NOMO-1 treated with DMSO at 0.1 percent for 48 hours (cell line): ENCODE results near the gene KCNN1.
A peak's percentile ranks its signal among the peaks of the same experiment; 100 is the strongest.
"Not testable (repeated sequence)": the region's sequence is repeated elsewhere in the genome, so short reads cannot be mapped to it uniquely, and the experiment has no call there.

Source experiments
- DNase-seq: peaks from one replicate; lab custom pipeline; 2025; ENCODE audit not compliant: unreplicated experiment; lab: John Stamatoyannopoulos, UW

The KCNN1 gene

DNA sequence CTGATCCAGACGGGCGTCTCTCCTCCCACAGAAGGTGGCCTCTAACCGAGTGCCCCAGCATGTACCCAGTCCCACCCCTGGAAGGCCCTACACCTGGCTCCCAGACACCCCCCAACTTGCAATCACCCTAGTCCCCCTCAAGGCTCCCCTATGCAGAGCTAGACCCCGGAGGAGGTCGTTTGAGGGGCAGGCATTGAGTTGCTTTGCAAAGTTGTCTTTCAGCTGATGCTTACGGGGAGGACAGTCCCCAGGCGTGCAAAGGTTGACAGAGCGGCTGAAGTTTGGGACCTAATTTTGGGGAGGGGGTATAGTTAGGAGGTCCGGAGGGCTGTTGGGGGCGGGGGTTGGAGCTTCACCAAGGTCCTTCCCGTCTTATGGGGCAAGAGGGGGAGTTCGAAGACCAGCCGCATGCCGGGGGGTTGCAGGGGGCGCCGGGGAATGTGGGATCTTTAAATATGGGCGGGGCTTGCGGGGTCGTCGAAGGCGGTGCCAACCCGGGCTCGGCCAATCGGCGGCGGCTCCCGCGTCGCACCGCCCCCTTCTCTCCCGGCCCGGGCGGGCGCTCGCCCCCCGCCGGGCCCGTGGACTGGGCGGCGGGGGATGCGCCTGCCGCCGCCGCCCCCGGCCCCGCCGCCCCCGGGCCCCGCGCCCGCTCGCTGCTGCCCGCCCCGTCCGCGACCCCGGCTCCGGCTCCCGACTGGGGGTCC lies at the start of gene KCNN1:
TSS of gene KCNN1 (plus strand) at position 558 of the 707 bp plus-strand sequence. CDS start 6,782 bp downstream, outside the sequence.
- DNase-seq: no peak

- DNase-seq: not testable (repeated sequence)
Observed at GRCh38 chr19:17918151-17918550, 48.8 kb upstream of the KCNN1 start.

- DNase-seq: not testable (repeated sequence)
Observed at GRCh38 chr19:17919122-17919521, 47.8 kb upstream of the KCNN1 start.

- no peak for DNase-seq
Observed at GRCh38 chr19:17920527-17920926, 46.4 kb upstream of the KCNN1 start.

DNA sequence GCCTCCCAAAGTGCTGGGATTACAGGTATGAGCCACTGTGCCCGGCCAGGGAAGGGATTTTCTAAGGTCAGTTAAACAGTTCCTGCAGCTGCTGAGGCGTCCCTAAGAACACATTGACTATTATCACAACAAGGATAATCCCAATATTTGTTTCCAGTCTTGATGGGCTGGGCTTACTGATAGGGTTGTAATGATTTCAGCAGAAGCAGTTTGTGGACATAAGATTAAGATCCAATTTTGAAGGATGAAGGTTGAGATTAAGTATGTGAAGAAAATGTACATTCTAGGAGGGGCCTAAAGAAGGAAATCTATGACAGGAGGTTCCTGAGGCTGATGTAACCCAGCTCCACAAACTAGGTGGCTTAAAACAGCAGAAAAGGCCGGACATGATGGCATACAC lies 44.8 kb upstream of the KCNN1 start:
- no peak for DNase-seq

DNA sequence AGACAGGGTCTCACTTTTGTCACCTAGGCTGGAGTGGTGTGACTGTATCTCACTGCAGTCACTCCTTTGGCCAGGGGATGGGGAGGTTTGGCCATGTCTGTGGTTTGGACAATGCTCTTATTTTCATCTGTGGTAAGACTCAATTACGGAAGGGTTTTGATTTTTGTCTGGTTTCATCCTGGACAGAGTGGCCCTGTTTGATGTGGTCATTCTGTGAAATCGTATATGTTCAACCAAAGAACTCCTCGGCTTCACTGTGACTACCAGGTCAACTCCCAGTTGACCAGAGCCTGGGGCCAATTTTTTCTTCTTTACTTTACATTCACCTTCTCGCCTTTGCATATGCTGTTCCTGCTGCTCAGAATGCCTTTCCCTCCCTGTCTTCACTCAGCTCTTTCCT lies 40.9 kb upstream of the KCNN1 start:
- no peak for DNase-seq

DNA sequence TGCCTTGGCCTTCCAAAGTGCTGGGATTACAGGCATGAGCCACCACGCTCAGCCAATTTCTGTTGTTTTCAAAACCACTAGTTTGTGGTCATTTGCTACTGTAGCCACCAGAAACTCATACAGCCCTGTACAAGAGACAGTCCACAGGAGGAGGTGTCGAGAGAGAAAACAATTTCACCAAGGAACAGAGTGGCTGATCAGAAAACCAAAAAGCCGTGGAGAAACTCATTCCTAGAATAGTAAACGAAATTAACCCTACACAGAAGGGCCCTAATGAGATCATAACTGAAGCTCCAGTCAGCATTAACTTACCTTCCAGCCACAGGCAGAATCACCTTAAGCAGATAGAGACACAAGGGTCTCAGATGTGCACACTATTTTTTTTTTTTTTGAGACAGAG lies 37.9 kb upstream of the KCNN1 start:
- DNase-seq: no peak

- no peak for DNase-seq
Observed at GRCh38 chr19:17931532-17932191, 35.2 kb upstream of the KCNN1 start.

DNA sequence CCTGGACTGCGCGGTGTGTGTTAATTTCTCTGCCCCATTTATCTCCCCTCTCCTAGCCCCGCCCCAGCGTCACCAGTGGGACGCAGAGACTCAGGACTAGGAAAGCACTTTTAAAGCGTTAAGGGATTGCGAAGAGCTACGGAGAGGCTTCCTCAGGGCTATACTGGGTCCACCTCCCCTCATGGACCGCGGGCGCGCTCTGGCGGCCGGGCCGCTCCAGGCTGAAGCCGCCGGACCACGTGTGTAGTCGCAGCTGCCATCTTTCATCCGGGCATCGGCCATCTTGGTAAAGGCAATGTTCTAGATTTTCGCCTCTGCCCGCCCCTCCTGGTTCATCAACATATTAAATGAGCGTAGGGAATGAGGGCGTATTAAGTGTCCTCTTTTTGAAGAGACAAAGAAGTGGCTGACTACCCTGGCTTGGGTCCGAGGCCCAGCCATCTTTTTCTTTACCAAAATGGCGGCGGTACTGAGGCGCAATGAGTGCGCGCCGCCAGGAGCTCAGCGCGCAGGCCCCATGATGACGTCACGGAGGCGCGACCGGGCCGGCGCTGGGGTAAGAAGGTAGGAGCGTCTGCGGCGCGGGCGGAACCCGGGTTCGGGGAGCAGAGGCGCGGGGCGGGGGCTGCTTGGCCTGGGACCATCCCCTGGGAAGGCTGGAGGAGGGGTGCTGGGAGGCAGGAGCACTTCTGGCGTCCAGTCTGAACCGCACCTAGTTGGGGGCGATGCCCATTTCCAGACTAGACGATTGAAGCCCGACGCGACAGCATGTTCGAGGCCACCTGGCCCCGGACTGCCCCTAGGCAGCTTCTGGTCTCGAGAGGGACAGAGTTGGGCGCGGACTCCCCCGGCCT lies 34.2 kb upstream of the KCNN1 start, which contains the start of gene CCDC124:
TSS of gene CCDC124 (plus strand) at position 531 of the 854 bp plus-strand sequence. CDS start 3,406 bp downstream, outside the sequence.
- DNase-seq: peak; percentile 92

GRCh38 chr19:17933414-17934129 lies 33.3 kb upstream of the KCNN1 start:
- DNase-seq: no peak

DNA sequence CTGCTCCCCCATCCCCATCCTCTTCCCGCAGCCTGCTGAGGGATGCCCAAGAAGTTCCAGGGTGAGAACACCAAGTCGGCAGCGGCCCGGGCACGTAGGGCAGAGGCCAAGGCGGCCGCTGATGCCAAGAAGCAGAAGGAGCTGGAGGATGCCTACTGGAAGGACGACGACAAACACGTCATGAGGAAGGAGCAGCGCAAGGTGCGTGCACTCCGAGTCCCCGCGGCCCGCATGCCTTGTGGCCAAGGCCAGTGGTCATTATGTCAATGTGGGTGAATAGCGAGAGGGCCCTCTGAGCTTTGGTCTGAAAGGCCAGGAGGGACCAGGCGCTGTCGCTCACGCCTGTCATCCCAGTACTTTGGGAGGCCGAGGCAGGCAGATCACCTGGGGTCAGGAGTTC lies 30.5 kb upstream of the KCNN1 start:
- DNase-seq: no peak

- no peak for DNase-seq
Observed at GRCh38 chr19:17937371-17937900, 29.5 kb upstream of the KCNN1 start.

- DNase-seq: peak; percentile 63
Observed at GRCh38 chr19:17938092-17938845, 28.6 kb upstream of the KCNN1 start.

- DNase-seq: no peak
Observed at GRCh38 chr19:17942181-17942580, 24.7 kb upstream of the KCNN1 start.

- DNase-seq: no peak
Observed at GRCh38 chr19:17942582-17943273, 24.2 kb upstream of the KCNN1 start.

GRCh38 chr19:17943274-17944221 lies 23.4 kb upstream of the KCNN1 start:
- no peak for DNase-seq

DNA sequence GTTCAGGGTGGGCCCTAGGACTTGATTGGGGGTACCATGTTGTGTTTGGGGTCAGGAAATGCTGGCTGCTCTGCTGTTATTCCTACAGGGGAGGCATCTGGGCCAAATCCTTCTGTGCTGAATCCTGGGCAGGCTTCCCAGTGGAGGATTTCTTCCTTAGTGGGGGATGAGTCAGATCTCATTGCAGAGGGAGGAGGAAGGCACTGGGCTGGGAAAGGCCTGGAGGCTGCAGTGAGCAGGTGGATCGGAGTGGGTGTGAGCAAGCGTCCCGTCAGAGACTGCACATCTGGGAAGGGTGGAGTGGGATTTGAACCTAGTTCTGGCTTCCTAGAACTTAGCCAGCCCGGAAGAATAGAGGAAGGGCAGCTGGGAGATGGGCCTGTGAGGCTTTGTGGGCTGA lies 22.6 kb upstream of the KCNN1 start:
- DNase-seq: no peak
